ENCODE results near the gene C11orf71. TPM values are rescaled to one million over a fixed set of nuclear protein-coding genes. Genes with fewer than 3 reads are reported as not detected.

The C11orf71 gene
- total RNA-seq, 1 experiment from 2014 or later = 6.2 TPM

DNA sequence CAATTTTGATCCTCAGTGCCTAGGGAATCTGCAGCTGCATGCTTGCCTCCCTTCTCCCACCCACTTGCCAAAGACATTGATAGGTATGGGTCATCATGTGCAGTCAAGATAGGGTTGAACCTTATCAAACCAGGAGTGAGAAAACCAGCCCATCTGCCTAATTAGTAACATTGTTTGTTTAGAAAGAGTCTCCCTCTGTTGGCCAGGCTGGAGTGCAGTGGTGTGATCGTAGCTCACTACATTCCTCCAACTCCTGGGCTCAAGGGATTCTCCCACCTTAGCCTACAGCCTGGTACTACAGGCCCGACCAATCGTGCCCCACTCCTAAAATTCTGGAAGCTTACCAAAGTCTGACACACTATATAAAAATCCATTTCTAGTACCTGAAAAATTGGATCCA is 4.6 kb downstream of the C11orf71 start:
- no peak for TF ChIP-seq TCF7L2 (IDR thresholded peaks at IDR 0.05; ENCODE audit: low read depth, low read length)
- TF ChIP-seq, protein P1, sequence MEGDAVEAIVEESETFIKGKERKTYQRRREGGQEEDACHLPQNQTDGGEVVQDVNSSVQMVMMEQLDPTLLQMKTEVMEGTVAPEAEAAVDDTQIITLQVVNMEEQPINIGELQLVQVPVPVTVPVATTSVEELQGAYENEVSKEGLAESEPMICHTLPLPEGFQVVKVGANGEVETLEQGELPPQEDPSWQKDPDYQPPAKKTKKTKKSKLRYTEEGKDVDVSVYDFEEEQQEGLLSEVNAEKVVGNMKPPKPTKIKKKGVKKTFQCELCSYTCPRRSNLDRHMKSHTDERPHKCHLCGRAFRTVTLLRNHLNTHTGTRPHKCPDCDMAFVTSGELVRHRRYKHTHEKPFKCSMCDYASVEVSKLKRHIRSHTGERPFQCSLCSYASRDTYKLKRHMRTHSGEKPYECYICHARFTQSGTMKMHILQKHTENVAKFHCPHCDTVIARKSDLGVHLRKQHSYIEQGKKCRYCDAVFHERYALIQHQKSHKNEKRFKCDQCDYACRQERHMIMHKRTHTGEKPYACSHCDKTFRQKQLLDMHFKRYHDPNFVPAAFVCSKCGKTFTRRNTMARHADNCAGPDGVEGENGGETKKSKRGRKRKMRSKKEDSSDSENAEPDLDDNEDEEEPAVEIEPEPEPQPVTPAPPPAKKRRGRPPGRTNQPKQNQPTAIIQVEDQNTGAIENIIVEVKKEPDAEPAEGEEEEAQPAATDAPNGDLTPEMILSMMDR (IDR thresholded peaks at IDR 0.05) = peak; percentile 69
- ChIA-PET CTCF (interaction anchor here (0.6 kb wide), 1 partner anchor 343 kb away, joined by 3 read pairs; no protein-coding TSS in a partner anchor), POLR2A (no interaction called here)
- no peak overlapping the region for H3K4me3 ChIP-seq (ENCODE audit: low read depth in 2 of 2, low read length in 2 of 2)
- H3K27ac ChIP-seq (ENCODE audit: low read length) = no peak overlapping the region
- no peak for ATAC-seq
- peaks cover 17% of the 10 kb centered on the region; the same call in 1 of the 2 replicates for H3K4me1 ChIP-seq (ENCODE audit: control insufficient read depth, insufficient read depth, low read length)
- H3K27me3 ChIP-seq (ENCODE audit: control insufficient read depth, insufficient read depth, low read length) = peaks cover 3% of the 10 kb centered on the region; the same call in 1 of the 2 replicates
- DNase-seq (ENCODE audit: low read depth, low spot score) = no peak
- peaks cover under 1% of the 10 kb centered on the region; the same call in 1 of the 2 replicates for H3K36me3 ChIP-seq (ENCODE audit: control insufficient read depth, insufficient read depth, low read length)
- BruUV-seq (replicated peaks) = no TSS peak
- in situ Hi-C loops (cut with HindIII; ENCODE audit: low pct_unique_long_range_greater_than_20kb, low sequenced_read_pairs) = no loop called here
- intact Hi-C loops (cut with micrococcal nuclease; ENCODE audit: unreplicated experiment) = no loop called here
- H3K9me3 ChIP-seq (ENCODE audit: control insufficient read depth, insufficient read depth, low read depth, low read length) = no peaks in the 10 kb centered on the region

- H3K4me1 ChIP-seq (ENCODE audit: control insufficient read depth, insufficient read depth, low read length) = peaks cover under 1% of the 10 kb centered on the region; the same call in 1 of the 2 replicates
- no peaks in the 10 kb centered on the region for H3K36me3 ChIP-seq (ENCODE audit: control insufficient read depth, insufficient read depth, low read length)
- BruUV-seq (replicated peaks) = no TSS peak
- peaks cover 3% of the 10 kb centered on the region; the same call in 1 of the 2 replicates for H3K27me3 ChIP-seq (ENCODE audit: control insufficient read depth, insufficient read depth, low read length)
- intact Hi-C loops (cut with micrococcal nuclease; ENCODE audit: unreplicated experiment) = no loop called here
- TF ChIP-seq POLR2AphosphoS5 (IDR thresholded peaks at IDR 0.05; ENCODE audit: low read depth, low read length) = no peak
- TF ChIP-seq TCF7L2 (IDR thresholded peaks at IDR 0.05; ENCODE audit: low read depth, low read length) = no peak
- no peak for TF ChIP-seq SIN3A (IDR thresholded peaks at IDR 0.05; ENCODE audit: borderline replicate concordance, insufficient read depth, low read depth, low read length)
- TF ChIP-seq, protein P1 (IDR thresholded peaks at IDR 0.05) = no peak
- TF ChIP-seq, protein P2, sequence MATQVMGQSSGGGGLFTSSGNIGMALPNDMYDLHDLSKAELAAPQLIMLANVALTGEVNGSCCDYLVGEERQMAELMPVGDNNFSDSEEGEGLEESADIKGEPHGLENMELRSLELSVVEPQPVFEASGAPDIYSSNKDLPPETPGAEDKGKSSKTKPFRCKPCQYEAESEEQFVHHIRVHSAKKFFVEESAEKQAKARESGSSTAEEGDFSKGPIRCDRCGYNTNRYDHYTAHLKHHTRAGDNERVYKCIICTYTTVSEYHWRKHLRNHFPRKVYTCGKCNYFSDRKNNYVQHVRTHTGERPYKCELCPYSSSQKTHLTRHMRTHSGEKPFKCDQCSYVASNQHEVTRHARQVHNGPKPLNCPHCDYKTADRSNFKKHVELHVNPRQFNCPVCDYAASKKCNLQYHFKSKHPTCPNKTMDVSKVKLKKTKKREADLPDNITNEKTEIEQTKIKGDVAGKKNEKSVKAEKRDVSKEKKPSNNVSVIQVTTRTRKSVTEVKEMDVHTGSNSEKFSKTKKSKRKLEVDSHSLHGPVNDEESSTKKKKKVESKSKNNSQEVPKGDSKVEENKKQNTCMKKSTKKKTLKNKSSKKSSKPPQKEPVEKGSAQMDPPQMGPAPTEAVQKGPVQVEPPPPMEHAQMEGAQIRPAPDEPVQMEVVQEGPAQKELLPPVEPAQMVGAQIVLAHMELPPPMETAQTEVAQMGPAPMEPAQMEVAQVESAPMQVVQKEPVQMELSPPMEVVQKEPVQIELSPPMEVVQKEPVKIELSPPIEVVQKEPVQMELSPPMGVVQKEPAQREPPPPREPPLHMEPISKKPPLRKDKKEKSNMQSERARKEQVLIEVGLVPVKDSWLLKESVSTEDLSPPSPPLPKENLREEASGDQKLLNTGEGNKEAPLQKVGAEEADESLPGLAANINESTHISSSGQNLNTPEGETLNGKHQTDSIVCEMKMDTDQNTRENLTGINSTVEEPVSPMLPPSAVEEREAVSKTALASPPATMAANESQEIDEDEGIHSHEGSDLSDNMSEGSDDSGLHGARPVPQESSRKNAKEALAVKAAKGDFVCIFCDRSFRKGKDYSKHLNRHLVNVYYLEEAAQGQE (IDR thresholded peaks at IDR 0.05; ENCODE audit: insufficient read depth in 1 of 2, low read depth in 2 of 2, low read length in 1 of 2) = no peak
- in situ Hi-C loops (cut with HindIII; ENCODE audit: low pct_unique_long_range_greater_than_20kb, low sequenced_read_pairs) = no loop called here
- H3K9me3 ChIP-seq (ENCODE audit: control insufficient read depth, insufficient read depth, low read depth, low read length) = no peaks in the 10 kb centered on the region
- H3K4me3 ChIP-seq (ENCODE audit: low read depth in 2 of 2, low read length in 2 of 2) = no peak overlapping the region
- POLR2A ChIA-PET = no interaction called here
- DNase-seq (ENCODE audit: low read depth, low spot score) (no peak), ATAC-seq (no peak)
- H3K27ac ChIP-seq (ENCODE audit: low read length) = no peak overlapping the region
- CTCF ChIA-PET = interaction anchor here (0.6 kb wide), 1 partner anchor 31 kb away, joined by 3 read pairs; no protein-coding TSS in a partner anchor
These were observed 7.3 kb downstream of the C11orf71 start for GRCh38 chr11:114392735-114393667.

All from Panc1 (cell line).